ENCODE data around the gene CNN2.

- TF ChIP-seq ZNF274 (IDR thresholded peaks at IDR 0.05; ENCODE audit: borderline replicate concordance, extremely low read depth, low read length), result no peak
- TF ChIP-seq GABPA (IDR thresholded peaks at IDR 0.05; ENCODE audit: borderline replicate concordance, insufficient read depth, low read length), result no peak
Observed at GRCh38 chr19:991932-992669, 34.3 kb upstream of the CNN2 start.

Data from H1 (cell line).